OCI-LY3 (cell line): ENCODE results near the gene ETNK2.

Source experiments
- H2AFZ ChIP-seq: fragments of 200-600, 300-600 bp; shearing (Covaris generic); 2 replicates; pipeline ENCODE4 v1.6.0; 2014; ENCODE audit warnings: antibody characterized with exemption, low read depth, low read length
- H3K27ac ChIP-seq: fragments of 200-600, 300-600 bp; sonication (generic); 2 replicates; pipeline ENCODE4 v1.5.1; 2014; ENCODE audit warnings: mild to moderate bottlenecking, low read length, moderate library complexity, mixed read lengths
- H3K27me3 ChIP-seq: fragments of 200-600, 300-600 bp; sonication (generic); 2 replicates; pipeline ENCODE4 v1.6.1; 2014; ENCODE audit warnings: low read depth, low read length, mixed read lengths
- H3K36me3 ChIP-seq: fragments of 200-600, 300-600 bp; sonication (generic); replicated peaks from 2 replicates; pipeline ENCODE3; 2014; ENCODE audit warnings: low read depth, low read length, mixed read lengths
- H3K4me1 ChIP-seq: fragments of 300-600, 200-600 bp; sonication (generic); 2 replicates; pipeline ENCODE4 v1.6.1; 2014; ENCODE audit warnings: low read length, mixed read lengths
- H3K4me2 ChIP-seq: fragments of 200-600, 300-600 bp; sonication (generic); 2 replicates; pipeline ENCODE4 v1.6.1; 2014; ENCODE audit warnings: low read length, mixed read lengths
- H3K4me3 ChIP-seq: fragments of 300-600, 200-600 bp; sonication (generic); 2 replicates; pipeline ENCODE4 v1.5.1; 2014; ENCODE audit warnings: antibody characterized with exemption, mild to moderate bottlenecking, low read length, moderate library complexity
- H3K79me2 ChIP-seq: fragments of 300-600, 200-600 bp; shearing (Covaris generic); 2 replicates; pipeline ENCODE4 v1.6.1; 2014; ENCODE audit warnings: mild to moderate bottlenecking, low read length, mixed read lengths
- H3K9ac ChIP-seq: fragments of 300-600, 200-600 bp; shearing (Covaris generic); 2 replicates; pipeline ENCODE4 v1.6.0; 2014; ENCODE audit warnings: mild to moderate bottlenecking, low read length, moderate library complexity
- H3K9me3 ChIP-seq: fragments of 200-600, 300-600 bp; shearing (Covaris generic); 2 replicates; pipeline ENCODE4 v1.6.1; 2014; ENCODE audit warnings: low read length, mixed read lengths; ENCODE audit not compliant: insufficient read depth
- H4K20me1 ChIP-seq: fragments of 200-600, 300-600 bp; sonication (generic); 2 replicates; pipeline ENCODE4 v1.6.1; 2016; ENCODE audit warnings: low read length, mixed read lengths; ENCODE audit not compliant: insufficient read depth
- CTCF ChIP-seq: fragments of 200-600, 300-600 bp; sonication (generic); IDR thresholded peaks from 2 replicates; pipeline ENCODE4 v1.5.1; 2014; ENCODE audit warnings: antibody characterized with exemption, low read length, low read depth
- EZH2phosphoT487 ChIP-seq: fragments of 200-600 bp; shearing (Covaris generic); IDR thresholded peaks from 2 replicates; pipeline ENCODE4 v1.6.1; 2018; ENCODE audit warnings: antibody characterized with exemption, mixed run types, low read depth

ETNK2 gene

GRCh38 chr1:204149107-204149506 is 2.7 kb downstream of the ETNK2 start:
- H3K4me1 ChIP-seq = no peaks in the 10 kb centered on the region
- no peak overlapping the region for H2AFZ ChIP-seq
- no peak overlapping the region for H3K27ac ChIP-seq
- H3K9me3 ChIP-seq = no peaks in the 10 kb centered on the region
- H3K36me3 ChIP-seq = no peaks in the 10 kb centered on the region
- H4K20me1 ChIP-seq = no peaks in the 10 kb centered on the region
- no peak for TF ChIP-seq CTCF
- TF ChIP-seq EZH2phosphoT487 = no peak
- no peak overlapping the region for H3K9ac ChIP-seq
- peaks cover 21% of the 10 kb centered on the region for H3K27me3 ChIP-seq
- H3K4me2 ChIP-seq = no peak overlapping the region
- no peaks in the 10 kb centered on the region for H3K79me2 ChIP-seq
- no peak overlapping the region for H3K4me3 ChIP-seq

- H3K4me3 ChIP-seq = no peak overlapping the region
- no peak overlapping the region for H2AFZ ChIP-seq
- no peak overlapping the region for H3K27ac ChIP-seq
- no peaks in the 10 kb centered on the region for H3K36me3 ChIP-seq
- no peaks in the 10 kb centered on the region for H3K4me1 ChIP-seq
- H3K4me2 ChIP-seq = no peak overlapping the region
- no peaks in the 10 kb centered on the region for H3K9me3 ChIP-seq
- TF ChIP-seq EZH2phosphoT487 (no peak), CTCF (no peak)
- no peaks in the 10 kb centered on the region for H3K79me2 ChIP-seq
- no peak overlapping the region for H3K9ac ChIP-seq
- no peaks in the 10 kb centered on the region for H4K20me1 ChIP-seq
- H3K27me3 ChIP-seq = peaks cover 24% of the 10 kb centered on the region
These were observed 4.1 kb downstream of the ETNK2 start for GRCh38 chr1:204147406-204148383.

- Histone ChIP-seq H3K79me2 (no peaks in the 10 kb centered on the region), H3K36me3 (no peaks in the 10 kb centered on the region), H3K4me2 (no peak overlapping the region), H3K4me3 (no peak overlapping the region), H2AFZ (no peak overlapping the region), H3K4me1 (no peaks in the 10 kb centered on the region), H3K9me3 (no peaks in the 10 kb centered on the region), H3K27me3 (peaks cover 31% of the 10 kb centered on the region), H4K20me1 (no peaks in the 10 kb centered on the region), H3K9ac (no peak overlapping the region), H3K27ac (no peak overlapping the region)
- TF ChIP-seq EZH2phosphoT487 (no peak), CTCF (no peak)
These were observed 4.9 kb downstream of the ETNK2 start for GRCh38 chr1:204146965-204147364.

DNA sequence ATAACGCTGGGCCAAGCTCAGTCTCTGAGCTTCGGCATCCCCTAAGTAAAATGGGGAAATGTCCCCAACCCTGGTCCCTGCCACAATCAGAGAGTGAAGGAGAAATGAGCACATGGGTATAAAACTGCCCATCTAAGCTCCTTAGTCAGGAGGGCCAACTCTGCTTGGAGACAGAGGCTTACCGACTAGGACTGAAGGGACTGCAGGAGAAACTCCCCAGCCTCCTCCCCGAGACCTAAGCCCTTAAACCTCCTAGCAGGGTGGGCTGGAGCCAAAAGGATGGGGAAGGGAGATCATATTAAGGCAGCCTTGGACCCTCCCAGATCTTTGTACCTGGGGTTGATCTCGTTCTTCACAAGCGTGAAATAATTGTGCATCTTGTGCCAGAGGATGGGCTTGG is 5.5 kb downstream of the ETNK2 start:
- Histone ChIP-seq H3K36me3 (no peaks in the 10 kb centered on the region), H4K20me1 (no peaks in the 10 kb centered on the region), H3K4me3 (no peak overlapping the region), H3K9ac (no peak overlapping the region), H3K27ac (no peak overlapping the region), H3K79me2 (no peaks in the 10 kb centered on the region), H3K27me3 (peaks cover 38% of the 10 kb centered on the region), H2AFZ (no peak overlapping the region), H3K4me1 (no peaks in the 10 kb centered on the region), H3K9me3 (no peaks in the 10 kb centered on the region), H3K4me2 (no peak overlapping the region)
- TF ChIP-seq CTCF = no peak
